PC-9 (cell line): ENCODE results near the gene CDC37.

Experiments used
- EZH2 ChIP-seq: fragments of 200-600 bp; sonication (generic); IDR thresholded peaks from 2 replicates; pipeline ENCODE4 v1.8.0; 2017; ENCODE audit warnings: antibody characterized with exemption, low read depth
- TF ChIP-seq, protein P1 (sequence below): fragments of 200-600 bp; sonication (generic); conservative IDR thresholded peaks from 2 replicates; pipeline ENCODE4 v1.6.1; 2017; ENCODE audit warnings: mixed run types, antibody characterized with exemption, mild to moderate bottlenecking, moderate library complexity

- TF ChIP-seq, protein P1, sequence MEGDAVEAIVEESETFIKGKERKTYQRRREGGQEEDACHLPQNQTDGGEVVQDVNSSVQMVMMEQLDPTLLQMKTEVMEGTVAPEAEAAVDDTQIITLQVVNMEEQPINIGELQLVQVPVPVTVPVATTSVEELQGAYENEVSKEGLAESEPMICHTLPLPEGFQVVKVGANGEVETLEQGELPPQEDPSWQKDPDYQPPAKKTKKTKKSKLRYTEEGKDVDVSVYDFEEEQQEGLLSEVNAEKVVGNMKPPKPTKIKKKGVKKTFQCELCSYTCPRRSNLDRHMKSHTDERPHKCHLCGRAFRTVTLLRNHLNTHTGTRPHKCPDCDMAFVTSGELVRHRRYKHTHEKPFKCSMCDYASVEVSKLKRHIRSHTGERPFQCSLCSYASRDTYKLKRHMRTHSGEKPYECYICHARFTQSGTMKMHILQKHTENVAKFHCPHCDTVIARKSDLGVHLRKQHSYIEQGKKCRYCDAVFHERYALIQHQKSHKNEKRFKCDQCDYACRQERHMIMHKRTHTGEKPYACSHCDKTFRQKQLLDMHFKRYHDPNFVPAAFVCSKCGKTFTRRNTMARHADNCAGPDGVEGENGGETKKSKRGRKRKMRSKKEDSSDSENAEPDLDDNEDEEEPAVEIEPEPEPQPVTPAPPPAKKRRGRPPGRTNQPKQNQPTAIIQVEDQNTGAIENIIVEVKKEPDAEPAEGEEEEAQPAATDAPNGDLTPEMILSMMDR: no peak
- no peak for TF ChIP-seq EZH2
Measured at GRCh38 chr19:10356431-10356830, 46.9 kb downstream of the CDC37 start.
